ENCODE measurements around the gene KIAA1328.

GRCh38 chr18:36839835-36840234 is 10.9 kb downstream of the KIAA1328 start:
- TF ChIP-seq, protein P1, sequence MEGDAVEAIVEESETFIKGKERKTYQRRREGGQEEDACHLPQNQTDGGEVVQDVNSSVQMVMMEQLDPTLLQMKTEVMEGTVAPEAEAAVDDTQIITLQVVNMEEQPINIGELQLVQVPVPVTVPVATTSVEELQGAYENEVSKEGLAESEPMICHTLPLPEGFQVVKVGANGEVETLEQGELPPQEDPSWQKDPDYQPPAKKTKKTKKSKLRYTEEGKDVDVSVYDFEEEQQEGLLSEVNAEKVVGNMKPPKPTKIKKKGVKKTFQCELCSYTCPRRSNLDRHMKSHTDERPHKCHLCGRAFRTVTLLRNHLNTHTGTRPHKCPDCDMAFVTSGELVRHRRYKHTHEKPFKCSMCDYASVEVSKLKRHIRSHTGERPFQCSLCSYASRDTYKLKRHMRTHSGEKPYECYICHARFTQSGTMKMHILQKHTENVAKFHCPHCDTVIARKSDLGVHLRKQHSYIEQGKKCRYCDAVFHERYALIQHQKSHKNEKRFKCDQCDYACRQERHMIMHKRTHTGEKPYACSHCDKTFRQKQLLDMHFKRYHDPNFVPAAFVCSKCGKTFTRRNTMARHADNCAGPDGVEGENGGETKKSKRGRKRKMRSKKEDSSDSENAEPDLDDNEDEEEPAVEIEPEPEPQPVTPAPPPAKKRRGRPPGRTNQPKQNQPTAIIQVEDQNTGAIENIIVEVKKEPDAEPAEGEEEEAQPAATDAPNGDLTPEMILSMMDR (IDR thresholded peaks at IDR 0.05) = no peak
- TF ChIP-seq REST (IDR thresholded peaks at IDR 0.05; ENCODE audit: insufficient read depth in 1 of 2, low read depth in 2 of 2, low read length in 1 of 2) (no peak), POLR2AphosphoS5 (IDR thresholded peaks at IDR 0.05; ENCODE audit: low read depth, low read length) (no peak)
